Measurements from ENCODE around the gene NOCT. TPM values are rescaled to one million over a fixed set of nuclear protein-coding genes. Genes with fewer than 3 reads are reported as not detected.
"Not testable (repeated sequence)": the region's sequence is repeated elsewhere in the genome, so short reads cannot be mapped to it uniquely, and the experiment has no call there.

The NOCT gene
- total and polyA plus RNA-seq, 2 experiments from 2014 or later = 9.9 to 20.8 TPM

DNA sequence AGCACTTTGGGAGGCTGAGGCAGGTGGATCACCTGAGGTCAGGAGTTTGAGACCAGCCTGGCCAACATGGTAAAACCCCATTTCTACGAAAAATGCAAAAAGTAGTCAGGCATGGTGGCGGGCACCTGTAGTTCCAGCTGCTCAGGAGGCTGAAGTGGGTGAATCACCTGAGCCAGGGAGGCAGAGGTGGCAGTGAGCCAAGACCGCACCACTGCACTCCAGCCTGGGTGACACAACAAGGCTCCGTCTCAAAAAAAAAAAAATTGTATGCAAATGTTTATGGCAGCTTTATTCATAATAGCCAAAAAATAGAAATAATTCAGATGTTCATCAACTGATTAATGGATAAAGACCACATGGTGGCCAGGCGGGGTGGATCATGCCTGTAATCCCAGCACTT is 9.8 kb upstream of the NOCT start:
- no peak overlapping the region for H3K4me2 ChIP-seq
- H3K4me3 ChIP-seq = no peak overlapping the region
- no peak overlapping the region for H3K27ac ChIP-seq
- no peaks in the 10 kb centered on the region for H3K79me2 ChIP-seq
- H3K4me1 ChIP-seq (ENCODE audit: insufficient read depth) = no peaks in the 10 kb centered on the region
- H4K20me1 ChIP-seq (ENCODE audit: insufficient read depth, poor library complexity, severe bottlenecking) = no peaks in the 10 kb centered on the region
- H3K9me3 ChIP-seq (ENCODE audit: low read depth) = no peaks in the 10 kb centered on the region
- DNase-seq (ENCODE audit: low spot score) = no peak
- 97% methylated on average over 5 of the region's 5 CpGs for WGBS (ENCODE audit: low lambda C conversion rate, missing lambda C conversion rate)
- no peak for TF ChIP-seq EZH2phosphoT487 (IDR thresholded peaks at IDR 0.05; ENCODE audit: low read depth, severe bottlenecking, unreplicated experiment)
- no peak for TF ChIP-seq EZH2 (IDR thresholded peaks at IDR 0.05; ENCODE audit: borderline replicate concordance)
- TF ChIP-seq, protein P1, sequence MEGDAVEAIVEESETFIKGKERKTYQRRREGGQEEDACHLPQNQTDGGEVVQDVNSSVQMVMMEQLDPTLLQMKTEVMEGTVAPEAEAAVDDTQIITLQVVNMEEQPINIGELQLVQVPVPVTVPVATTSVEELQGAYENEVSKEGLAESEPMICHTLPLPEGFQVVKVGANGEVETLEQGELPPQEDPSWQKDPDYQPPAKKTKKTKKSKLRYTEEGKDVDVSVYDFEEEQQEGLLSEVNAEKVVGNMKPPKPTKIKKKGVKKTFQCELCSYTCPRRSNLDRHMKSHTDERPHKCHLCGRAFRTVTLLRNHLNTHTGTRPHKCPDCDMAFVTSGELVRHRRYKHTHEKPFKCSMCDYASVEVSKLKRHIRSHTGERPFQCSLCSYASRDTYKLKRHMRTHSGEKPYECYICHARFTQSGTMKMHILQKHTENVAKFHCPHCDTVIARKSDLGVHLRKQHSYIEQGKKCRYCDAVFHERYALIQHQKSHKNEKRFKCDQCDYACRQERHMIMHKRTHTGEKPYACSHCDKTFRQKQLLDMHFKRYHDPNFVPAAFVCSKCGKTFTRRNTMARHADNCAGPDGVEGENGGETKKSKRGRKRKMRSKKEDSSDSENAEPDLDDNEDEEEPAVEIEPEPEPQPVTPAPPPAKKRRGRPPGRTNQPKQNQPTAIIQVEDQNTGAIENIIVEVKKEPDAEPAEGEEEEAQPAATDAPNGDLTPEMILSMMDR (IDR thresholded peaks at IDR 0.05; ENCODE audit: poor library complexity) = no peak
- no peaks in the 10 kb centered on the region for H3K9me2 ChIP-seq (replicated peaks; ENCODE audit: insufficient read depth)
- no peaks in the 10 kb centered on the region for H3K36me3 ChIP-seq (replicated peaks; ENCODE audit: insufficient read depth, low read depth)
- no peak overlapping the region for H2AFZ ChIP-seq
- no peaks in the 10 kb centered on the region for H3K27me3 ChIP-seq

DNA sequence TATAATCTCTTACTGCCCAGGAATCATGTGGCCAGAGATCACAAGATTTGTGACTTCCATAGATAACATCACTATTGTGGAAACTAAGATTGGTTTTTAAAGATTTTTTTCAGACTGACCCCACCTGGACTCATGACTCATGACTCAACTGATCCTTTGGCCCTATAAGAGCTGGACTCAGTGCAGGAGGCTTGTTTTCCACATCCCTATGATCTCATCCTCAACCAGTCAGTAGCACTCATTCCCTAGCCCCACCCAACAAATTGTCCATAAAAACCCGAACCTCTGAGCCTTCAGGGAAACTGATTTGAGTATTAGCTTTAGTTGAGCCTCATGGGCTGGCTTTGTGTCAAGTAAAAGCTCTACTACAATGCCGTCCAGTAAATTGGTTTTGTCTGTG is 7.9 kb upstream of the NOCT start:
- H3K9me3 ChIP-seq (ENCODE audit: low read depth) = no peaks in the 10 kb centered on the region
- H3K27me3 ChIP-seq = no peaks in the 10 kb centered on the region
- no peak overlapping the region for H3K4me3 ChIP-seq
- no peak overlapping the region for H2AFZ ChIP-seq
- no peak for DNase-seq (ENCODE audit: low spot score)
- TF ChIP-seq EZH2phosphoT487 (IDR thresholded peaks at IDR 0.05; ENCODE audit: low read depth, severe bottlenecking, unreplicated experiment) (no peak), EZH2 (IDR thresholded peaks at IDR 0.05; ENCODE audit: borderline replicate concordance) (no peak)
- no peaks in the 10 kb centered on the region for H3K36me3 ChIP-seq (replicated peaks; ENCODE audit: insufficient read depth, low read depth)
- no peaks in the 10 kb centered on the region for H3K4me1 ChIP-seq (ENCODE audit: insufficient read depth)
- H3K27ac ChIP-seq = no peak overlapping the region
- WGBS (ENCODE audit: low lambda C conversion rate, missing lambda C conversion rate) = 98% methylated on average over 2 of the region's 2 CpGs
- no peaks in the 10 kb centered on the region for H3K79me2 ChIP-seq
- H4K20me1 ChIP-seq (ENCODE audit: insufficient read depth, poor library complexity, severe bottlenecking) = no peaks in the 10 kb centered on the region
- no peaks in the 10 kb centered on the region for H3K9me2 ChIP-seq (replicated peaks; ENCODE audit: insufficient read depth)
- H3K4me2 ChIP-seq = no peak overlapping the region

DNA sequence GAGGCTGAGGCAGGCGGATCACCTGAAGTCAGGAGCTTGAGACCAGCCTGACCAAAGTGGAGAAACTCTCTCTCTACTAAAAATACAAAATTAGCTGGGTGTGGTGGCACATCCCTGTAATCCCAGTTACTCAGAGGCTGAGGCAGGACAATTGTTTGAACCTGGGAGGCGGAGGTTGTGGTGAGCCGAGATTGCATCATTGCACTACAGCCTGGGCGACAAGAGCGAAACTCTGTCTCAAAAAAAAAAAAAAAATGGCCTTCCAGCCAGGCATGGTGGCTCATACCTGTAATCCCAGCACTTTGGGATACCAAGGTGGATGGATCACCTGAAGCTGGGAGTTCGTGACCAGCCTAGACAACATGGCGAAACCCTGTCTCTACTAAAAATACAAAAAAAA is 7.3 kb upstream of the NOCT start:
- not testable (repeated sequence) for H3K27me3 ChIP-seq; H2AFZ ChIP-seq; H3K36me3 ChIP-seq (replicated peaks; ENCODE audit: insufficient read depth, low read depth); H3K4me2 ChIP-seq; H3K27ac ChIP-seq; H3K4me1 ChIP-seq (ENCODE audit: insufficient read depth); DNase-seq (ENCODE audit: low spot score); H3K9me2 ChIP-seq (replicated peaks; ENCODE audit: insufficient read depth); H4K20me1 ChIP-seq (ENCODE audit: insufficient read depth, poor library complexity, severe bottlenecking); H3K9me3 ChIP-seq (ENCODE audit: low read depth); H3K4me3 ChIP-seq; H3K79me2 ChIP-seq
- 94% methylated on average over 7 of the region's 7 CpGs for WGBS (ENCODE audit: low lambda C conversion rate, missing lambda C conversion rate)

DNA sequence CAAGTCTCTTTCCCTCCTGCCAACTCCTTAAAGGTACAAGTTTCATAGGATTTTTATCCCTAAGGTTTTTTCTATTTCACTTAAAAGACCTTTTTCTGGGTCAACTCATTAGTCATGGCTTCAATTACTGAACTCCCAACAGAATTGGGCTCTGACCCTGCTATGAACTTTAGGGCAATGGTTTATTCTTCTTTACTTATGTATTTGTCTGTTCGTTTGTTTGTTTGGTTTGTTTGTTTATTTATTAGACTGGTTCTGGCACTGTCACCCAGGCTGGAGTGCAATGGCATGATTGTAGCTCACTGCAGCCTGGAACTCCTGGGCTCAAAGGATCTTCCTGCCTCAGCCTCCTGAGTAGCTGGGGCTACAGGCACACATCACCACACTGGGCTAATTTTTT is 5.9 kb upstream of the NOCT start:
- H3K4me1 ChIP-seq (ENCODE audit: insufficient read depth) = peaks cover 5% of the 10 kb centered on the region
- H3K9me2 ChIP-seq (replicated peaks; ENCODE audit: insufficient read depth) = no peaks in the 10 kb centered on the region
- H3K4me3 ChIP-seq = no peak overlapping the region
- no peaks in the 10 kb centered on the region for H4K20me1 ChIP-seq (ENCODE audit: insufficient read depth, poor library complexity, severe bottlenecking)
- H3K4me2 ChIP-seq = no peak overlapping the region
- WGBS (ENCODE audit: low lambda C conversion rate, missing lambda C conversion rate) = 65% methylated on average over 1 of the region's 1 CpG
- no peaks in the 10 kb centered on the region for H3K79me2 ChIP-seq
- no peaks in the 10 kb centered on the region for H3K27me3 ChIP-seq
- no peak for TF ChIP-seq EZH2 (IDR thresholded peaks at IDR 0.05; ENCODE audit: borderline replicate concordance)
- TF ChIP-seq, protein P1 (IDR thresholded peaks at IDR 0.05; ENCODE audit: poor library complexity) = no peak
- TF ChIP-seq EZH2phosphoT487 (IDR thresholded peaks at IDR 0.05; ENCODE audit: low read depth, severe bottlenecking, unreplicated experiment) = no peak
- DNase-seq (ENCODE audit: low spot score) = no peak
- H3K36me3 ChIP-seq (replicated peaks; ENCODE audit: insufficient read depth, low read depth) = no peaks in the 10 kb centered on the region
- no peak overlapping the region for H3K27ac ChIP-seq
- H3K9me3 ChIP-seq (ENCODE audit: low read depth) = no peaks in the 10 kb centered on the region
- no peak overlapping the region for H2AFZ ChIP-seq

Data from hepatocyte (in vitro differentiated cells).